DMS79 (cell line): ENCODE measurements around the gene E2F8.
A peak's percentile ranks its signal among the peaks of the same experiment; 100 is the strongest.

Experiments
- DNase-seq: peaks from one replicate; lab custom pipeline; 2025; lab: John Stamatoyannopoulos, UW

Gene E2F8

DNA sequence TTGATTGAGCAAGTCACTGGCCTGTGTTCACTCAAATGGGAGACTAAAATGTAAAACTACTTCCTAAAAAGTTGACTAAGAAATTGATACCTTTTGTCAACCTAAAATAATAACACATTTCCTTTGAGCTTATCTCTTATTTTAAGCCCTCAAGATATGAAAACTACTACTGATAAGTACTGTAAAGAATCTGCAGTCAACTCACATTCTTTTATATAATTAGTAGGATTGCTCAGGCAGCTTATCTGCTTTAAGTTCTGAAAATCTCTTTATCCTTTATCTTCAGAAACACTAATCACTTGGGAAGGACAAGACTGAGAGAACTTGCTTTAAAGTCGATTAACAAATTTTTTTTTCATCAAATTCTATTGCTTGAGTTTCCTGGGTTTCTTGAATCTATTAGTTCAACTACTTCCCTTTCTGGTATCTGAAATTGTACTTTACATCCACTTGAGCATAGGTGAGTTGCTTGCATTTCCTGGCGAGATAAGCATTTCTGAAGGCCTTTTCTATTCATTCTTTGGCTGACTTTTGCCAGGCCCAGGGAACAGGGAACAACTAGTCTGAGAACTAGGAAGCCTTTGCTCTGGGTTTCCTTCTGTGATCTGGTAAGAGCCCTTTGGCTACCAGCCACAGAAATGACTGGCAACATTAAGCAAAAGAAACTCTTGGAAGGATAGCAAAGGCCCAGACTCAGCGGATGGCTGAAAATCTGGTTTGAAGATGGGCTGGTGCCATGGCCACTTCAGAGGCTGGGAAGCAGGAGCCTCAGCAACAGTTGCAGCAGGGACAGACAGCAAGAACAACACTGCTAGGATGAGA is 19.6 kb downstream of the E2F8 start:
- DNase-seq, result peak; percentile 71

DNA sequence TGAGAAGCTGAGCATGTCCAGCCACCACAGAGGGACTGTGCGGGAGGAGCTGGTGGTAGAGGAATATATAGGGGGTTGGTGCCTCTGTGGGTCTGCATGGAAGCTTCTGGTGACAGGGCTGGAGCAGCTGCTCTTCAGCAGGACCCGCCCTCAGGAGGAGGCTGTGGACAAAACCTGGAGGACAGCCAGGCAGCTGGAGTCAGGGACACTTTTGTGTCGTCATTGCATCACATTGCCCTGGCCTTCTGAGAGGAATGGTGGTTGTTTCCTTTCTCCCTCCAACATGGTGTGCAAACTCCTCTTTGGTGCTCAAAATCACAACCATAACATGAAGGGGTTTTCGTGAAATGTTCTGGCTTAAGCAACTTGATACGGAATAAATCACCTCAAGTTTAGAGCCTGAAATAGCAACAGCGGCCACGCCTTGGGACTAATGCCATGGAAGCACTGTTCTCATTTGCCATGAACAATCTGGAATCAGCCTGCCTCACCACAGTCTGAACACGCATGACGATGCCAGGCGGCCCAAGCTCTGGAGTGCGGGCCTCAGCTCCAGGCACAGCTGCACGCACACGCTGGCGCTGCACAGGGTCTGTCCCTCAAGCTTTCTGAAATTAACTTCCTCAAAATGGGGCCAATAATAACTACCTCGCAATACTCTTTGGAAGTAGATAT is 21.8 kb downstream of the E2F8 start:
- peak; percentile 91 for DNase-seq

DNA sequence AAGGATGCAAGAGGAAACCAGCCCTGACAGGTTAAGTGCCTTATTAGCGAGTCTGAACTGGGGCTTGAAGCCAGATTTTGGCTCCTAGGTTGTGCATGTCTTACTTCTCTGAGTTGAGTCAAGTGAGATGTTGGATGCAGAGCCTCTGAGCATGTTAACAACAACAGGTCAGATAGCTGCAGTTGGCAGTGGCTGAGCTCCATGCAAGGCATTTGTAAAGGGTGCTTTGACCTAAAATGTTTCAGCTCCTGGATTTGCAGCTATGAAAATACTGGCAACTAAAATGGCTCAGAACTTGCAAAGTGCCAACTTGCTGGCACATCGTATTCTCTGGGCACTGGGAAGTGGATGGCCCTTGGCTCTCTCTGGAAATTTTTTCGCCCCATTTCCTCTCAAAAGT is 22.5 kb downstream of the E2F8 start:
- peak; percentile 95 for DNase-seq

DNA sequence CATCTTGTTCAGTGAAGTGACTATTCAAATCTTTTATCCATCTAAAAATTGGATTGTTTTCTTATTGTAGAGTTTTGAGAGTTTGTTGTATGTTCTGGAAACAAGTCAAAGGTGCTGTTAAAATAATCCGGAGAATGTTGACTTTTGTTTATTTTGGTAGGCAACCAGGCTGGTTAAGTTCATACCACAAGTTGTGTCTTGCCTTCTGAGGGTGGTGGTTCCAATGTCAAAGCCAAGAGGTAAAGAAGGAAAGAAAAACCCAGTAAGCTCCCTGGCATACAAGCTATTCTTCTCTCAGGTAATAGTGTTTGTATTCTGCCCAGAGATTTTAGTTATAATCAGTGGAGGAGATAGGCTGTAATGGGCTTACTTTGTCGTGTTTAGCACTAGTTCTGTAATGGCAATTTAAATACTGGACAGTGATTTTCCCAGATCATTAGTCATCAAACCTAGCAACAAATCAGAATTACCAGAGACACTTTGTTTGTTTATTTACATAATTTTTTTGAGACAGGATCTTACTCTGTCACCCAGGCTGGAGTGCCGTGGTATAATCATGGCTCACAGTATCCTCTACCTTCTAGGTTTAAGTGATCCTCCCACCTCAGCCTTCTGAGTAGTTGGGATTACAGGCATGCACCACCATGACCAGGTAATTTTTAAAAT is 23.9 kb downstream of the E2F8 start:
- DNase-seq, result no peak

DNA sequence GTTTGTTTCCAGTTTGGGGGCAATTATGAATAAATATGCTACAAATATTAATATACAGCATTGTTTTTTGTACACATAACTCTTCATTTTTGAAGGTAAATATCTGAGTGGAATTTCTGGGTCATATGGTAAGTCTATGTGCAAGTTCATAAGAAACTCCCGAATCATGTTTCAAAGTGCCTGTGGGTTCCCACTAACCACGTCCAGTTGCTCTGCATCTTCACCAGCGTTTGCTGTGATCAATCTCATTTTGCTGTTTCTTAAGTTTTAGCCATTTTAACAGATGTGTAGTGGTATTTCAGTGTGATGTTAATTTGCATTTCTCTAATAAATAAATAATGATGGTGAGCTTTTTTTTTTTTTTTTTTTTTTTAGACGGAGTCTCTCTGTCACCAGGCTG is 24.7 kb downstream of the E2F8 start:
- DNase-seq, result no peak

DNA sequence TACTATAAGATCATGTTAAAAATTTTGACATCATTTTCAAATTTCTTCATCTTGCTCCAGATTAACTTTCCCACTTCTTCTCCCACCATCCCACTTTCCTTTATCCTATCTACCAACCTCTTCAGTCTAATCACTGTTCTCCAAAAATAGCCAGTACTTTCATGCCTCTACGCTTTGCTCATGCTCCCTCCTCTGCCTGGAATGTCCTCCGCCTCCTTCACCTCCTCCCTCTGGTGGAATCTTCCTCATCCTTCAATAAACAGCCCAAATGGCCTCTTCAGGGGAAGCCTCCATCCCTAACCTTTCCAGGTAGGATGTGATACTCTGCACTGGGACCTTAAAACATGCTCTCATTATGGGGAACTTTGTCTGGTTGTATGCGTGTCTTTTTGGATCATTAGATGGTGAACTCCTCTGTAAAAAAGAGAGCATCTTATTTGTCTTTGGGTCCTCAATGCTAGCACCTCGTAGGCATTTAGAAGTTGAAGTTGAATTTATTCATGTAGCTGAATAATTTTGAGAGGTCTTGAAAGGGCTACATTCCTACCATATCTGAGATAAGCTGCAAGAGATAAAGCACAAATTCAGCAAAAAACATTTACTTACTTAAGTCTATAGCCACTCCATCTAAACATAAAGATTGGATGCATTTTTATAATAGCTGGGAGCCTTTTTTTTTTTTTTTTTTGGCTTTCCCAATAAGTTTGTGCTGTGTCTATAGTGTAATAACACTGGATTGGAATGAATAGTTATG is 31.0 kb downstream of the E2F8 start:
- DNase-seq, result no peak

DNA sequence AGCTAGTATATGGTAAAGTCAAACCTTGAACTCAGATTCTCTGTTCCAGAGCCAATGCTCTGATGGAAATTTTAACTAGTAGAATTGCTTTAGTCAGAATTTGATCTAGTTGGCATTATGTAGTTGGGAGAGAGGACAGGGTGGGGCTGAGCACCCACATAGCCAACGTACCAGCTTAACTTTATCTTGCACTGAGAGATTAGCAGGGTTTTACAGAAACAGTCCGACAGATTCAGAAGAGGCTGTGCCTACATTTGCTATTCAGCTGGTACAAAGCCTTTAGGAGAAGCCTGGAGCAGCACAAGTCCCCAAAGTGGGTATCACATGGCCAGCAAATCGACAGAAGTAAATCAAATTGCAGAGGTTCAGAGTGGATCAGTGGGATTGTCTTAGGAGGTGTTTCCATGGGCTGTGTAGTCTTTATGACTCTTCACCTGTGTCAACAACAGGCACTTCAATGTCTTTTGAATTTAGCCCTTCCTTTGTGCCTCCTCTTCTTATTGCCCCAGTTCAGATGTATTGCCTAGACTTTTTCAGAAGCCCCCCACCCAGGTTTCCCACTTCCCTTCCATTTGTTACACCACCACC is 31.7 kb downstream of the E2F8 start:
- DNase-seq, result no peak

DNA sequence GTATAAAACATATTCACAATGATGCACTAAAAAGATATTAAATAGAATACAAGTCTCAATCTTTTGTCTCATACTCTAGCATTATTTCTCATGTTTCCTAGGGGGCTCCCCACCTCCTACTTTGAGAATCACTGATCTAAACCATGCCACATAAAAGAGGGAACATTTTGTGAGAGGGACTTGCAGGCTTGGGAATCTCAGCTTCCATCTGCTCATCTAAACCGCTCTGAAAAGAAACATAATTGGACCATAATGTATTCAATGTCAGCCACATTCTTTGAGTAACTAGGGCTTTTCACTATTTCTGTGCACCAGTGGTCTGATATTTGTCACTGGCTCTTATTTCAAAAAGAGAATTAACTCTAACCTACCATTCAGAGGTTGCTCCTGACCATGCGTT is 32.6 kb downstream of the E2F8 start:
- DNase-seq, result no peak

DNA sequence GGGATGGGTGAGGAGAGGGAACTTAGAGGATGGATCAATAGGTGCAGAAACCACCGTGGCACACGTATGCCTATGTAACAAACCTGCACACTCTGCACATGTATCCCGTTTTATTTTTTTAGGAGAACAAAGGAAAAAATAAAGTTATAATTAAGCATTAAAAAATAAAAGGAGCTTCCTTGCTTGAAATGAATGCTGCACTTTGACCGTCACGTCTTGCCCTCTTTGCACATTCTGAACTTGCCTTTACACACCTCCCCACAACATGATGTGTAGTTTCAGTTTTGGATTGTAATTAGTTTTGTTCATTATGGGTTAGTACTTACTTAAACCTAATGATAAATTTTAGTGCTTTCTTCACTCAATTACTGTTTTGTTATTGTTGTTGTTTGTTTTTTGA is 35.9 kb downstream of the E2F8 start:
- DNase-seq, result no peak

DNA sequence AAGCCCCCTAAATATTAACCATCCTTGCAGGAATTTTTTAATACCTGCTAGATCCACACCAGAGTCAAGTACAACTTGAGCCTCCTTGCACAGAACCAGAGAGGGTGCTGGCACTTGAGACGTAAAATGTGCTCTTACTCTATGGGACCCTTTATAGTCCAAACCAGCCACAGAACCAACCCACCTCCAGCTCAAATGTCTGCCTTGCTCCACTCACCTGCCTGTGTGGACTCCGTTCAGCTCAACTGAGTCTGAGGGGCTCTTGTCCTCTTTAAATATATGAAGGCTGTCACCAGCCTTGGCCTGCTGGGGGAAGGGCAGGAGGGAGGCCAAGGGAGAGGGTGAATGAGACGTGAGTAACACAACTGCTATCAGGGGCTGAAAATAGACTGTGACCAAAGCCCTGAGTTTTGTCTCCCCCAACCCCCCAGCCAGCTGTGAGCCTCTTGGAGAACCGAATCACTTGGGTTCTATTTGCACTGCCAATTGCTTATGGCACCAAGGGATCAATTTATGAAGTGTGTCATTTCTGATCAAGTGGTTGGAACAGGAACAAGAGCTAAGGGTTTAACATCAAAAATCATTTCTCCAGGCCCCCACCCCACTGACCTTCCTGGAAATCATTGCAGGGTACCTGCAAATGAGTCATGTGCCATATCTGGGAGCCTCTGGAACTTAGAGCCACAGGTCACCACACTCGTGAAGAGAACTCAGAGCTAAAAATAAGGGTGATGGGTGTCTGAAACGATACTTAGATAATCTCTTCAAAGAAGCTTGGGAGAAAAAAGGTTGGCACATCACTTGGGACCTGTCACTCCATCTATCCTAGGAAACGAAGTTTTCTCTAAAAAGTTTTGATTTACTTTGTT is 38.8 kb downstream of the E2F8 start, which contains the start of gene CSRP3:
Gene CSRP3, minus strand, starts transcription at position 247 of the 869 bp plus-strand sequence. CDS start 9,535 bp downstream, outside the sequence.
- peak; percentile 64 for DNase-seq

DNA sequence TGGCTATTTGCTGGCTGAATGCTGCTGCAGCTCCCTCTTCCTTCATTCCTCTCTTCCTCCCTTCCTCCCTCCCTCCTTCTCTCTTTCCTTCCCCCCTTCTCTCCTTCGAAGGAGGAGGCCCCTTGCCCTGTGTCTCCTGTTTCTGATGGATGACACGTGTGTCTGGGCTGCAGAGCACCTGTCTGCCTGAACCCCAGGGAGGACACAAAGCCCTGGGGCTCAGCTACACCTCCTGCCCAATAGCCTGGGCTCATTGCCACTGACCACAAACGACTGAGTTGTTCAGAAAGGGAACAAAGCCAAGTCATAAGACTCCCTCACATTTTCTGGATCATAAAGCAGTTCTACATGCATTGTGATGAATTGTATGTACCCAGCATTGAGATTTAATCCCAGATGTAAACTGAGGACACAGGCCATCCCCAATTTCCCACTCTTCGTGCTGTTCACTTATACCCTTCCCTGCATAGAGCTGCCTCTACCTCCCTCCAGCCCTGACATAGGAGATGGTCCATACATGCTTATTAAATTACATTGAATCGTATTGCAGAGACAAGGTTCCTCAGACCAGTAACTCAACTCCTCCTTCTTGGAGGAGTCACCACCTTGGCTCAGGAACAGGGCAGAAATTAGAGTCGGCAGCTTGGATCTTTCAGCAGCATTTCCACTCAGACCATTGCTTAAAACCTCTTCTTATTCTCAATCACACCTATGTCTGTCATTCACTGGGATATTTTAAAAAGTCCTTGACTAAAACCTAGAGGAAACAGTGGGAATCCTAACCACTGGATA is 40.1 kb downstream of the E2F8 start:
- DNase-seq, result peak; percentile 87

DNA sequence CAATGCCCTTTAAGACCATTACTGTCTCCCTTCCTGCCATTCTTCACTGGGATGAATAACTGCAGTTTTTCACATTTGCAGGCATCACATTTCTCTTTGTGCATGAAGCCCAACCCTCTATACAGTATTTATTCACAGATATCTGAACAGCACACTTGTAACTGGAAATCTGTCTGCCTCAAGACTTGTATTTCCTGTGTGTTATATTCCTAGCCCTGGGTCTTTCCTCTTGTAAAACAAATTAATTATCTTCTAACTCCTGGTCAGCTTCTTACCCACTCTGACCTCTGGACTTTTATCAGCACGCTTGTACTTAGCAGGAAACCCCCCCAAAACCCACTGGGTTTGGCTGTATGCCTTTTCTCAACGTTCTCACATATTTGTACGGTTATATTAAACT is 41.0 kb downstream of the E2F8 start:
- no peak for DNase-seq

DNA sequence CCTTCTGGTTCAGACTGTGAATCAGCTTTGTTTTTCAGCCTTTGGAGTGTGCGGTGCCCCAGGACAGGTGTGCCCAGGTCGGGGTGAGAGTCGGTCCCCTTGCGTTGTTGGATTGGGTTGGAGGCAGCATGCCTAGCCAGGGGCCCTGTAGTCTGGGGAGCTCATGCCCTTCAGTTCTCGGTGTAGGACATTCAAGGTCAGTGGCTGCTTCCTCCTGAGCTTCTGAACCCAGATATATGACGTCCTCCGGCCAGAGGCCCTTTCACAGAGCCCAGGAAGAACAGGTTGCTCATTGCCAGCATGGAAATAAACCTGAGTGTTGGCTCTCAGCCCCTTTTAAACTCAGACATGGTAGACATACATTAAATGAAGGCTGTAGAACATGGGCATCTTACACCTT is 41.7 kb downstream of the E2F8 start:
- no peak for DNase-seq

DNA sequence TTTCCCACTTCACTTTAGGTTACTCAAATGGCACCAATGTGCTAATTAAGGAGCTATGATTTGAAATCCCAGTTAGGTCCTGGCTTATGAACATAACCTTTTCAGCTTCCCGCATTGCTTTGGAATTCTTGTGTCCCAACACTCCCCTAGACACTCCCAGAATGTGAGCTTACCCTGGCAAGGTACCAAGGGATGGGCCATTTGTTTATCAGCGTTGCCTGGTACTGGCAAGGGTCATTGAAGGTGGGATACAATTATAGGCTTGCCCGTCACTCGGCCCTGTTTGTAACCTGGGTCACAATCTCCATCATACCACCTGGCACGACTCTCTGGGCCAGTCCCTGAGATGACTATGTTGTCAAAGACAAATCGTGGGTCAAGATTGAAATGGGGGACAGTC is 44.3 kb downstream of the E2F8 start:
- DNase-seq, result no peak

DNA sequence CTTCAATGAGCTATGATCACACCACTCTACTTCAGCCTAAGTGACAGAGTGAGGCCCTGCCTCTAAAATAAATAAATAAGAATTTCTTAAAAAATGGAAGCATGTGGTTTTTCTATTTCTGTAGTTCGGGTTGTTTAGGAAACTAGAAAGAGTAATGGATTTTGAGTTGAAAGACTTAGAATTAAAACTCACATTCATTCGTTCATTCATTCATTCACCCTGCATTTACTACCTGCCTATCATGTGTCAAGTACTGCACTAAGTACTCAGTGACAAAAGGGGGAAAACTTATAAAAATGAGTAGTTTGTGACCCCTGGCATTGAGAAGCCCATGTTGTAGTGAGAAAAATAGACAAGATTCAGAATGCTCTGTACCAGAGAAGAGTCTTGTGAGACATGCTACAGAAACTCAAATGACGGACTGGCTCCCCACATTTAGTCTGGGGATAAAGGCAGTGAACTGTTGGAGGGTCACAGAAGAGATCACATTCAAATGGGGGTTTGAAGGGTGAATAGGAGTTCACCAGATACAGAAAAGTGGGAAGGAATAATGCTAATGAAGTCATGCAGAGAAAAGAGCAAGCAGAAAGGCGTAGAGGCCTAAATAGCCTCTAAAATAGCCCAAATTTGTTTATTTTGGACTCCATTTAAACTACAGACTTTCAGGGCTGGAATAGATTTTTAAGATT is 46.0 kb downstream of the E2F8 start:
- no peak for DNase-seq

DNA sequence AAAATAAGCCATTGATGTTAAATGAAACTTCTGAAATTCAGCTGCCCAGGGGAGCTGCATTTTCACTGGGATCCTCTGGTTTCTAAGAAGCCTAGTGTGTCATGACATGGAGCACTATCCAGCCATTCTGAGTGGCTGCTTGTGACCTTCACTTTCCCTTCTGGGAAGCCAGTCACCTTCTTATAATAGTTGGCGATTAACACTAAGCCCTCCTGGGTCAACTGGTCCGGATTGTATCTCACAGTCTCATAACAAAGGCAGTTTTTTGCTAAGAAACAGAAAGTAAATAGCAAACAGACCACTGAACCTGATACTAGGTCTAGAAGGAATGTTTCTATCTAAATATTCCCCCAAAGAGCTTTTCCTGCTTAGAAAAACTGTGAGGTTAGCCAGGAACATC is 46.8 kb downstream of the E2F8 start:
- DNase-seq, result no peak

DNA sequence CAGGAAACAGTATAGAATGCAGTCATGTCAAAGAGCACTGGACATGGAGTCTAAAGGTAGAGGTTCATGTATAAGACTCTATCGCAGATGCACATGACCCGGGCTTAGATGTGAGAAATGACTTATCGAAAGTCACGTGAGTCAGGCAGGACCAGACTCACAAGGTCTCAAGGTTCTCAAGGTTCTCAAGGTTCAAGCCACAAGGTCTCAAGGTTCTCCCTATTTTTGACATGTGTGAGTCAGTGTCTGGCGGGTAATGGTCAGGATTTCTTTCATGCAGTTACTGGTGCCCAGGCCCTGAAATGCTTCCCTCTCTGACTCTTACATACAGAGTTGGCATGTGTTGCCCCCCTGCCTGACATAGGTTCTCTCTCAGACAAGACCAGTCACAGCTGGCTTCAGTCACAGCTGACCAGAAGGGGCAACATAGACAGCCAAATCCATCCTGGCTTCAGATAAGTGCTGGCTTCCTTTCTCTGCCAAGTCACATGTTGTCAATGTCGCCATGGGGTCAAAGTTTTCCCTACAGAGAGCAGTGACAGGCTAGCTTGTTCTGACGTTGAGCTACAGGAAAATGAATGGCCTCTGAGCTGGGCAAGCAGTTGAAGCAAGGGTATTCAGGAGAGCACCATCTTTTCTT is 49.1 kb downstream of the E2F8 start:
- no peak for DNase-seq

DNA sequence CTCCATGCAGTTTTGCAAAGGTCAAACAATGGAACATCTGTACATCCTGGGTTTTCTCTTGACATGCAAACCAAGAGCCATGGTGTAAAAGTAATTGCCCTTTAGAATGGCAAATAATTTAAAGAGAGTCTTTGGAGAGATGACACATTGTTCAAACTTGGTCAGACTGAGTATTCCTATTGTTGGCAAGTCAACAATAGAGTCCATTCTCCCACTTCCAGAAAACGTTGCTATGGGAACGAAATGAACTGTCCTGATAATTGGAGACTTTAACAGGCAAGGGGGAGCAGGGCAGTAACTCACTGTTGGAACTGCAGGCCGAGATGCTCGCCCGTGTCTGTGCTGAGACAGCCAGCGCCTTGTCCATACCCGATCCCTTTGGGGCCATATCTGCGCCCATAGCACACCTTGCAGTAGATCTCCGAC is 52.9 kb downstream of the E2F8 start:
- no peak for DNase-seq
